ENCODE results near the gene EIF4B.

DNA sequence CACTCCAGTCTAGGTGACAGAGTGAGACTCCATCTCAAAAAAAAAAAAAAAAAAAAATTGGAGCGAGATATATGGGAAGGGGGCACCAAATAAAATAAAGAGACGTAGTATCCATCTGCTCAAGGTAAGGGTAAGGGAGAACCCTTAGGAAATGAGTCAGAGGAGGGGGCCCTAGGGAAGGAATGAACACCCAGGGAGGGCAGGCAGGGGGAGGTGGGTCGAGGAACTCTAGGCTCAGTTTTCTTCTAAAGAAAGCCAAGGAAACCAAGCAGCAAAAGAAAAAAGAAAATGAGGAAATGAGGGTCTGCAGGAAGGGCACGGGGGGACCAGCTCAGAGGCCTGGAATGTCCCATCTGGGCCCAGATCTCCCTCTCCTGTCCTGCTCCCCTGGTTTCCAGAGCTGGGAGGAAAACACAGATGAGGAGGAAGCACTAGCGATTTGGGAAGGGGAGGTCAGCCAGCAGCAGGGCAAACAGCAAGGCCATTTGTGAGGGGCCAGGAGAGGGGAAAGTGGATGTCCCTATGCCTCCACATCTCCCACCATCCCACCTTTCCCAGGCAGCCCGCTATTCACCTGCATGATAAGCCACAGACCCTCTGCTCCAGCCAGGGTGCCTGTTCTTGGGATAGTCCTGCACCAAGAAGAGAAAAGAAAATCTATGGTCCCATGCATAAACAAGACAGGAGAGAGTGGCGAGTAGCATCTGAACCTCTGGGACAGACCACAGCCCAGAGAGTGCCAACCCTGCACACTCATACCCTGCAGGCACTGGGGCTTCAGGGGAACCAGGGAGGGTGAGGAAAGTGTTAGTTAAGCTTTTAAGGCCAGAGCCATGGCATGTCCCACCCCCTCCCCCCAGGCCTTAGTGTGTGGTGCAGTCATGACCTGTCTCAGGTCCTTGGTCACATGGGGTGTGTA lies 61.1 kb downstream of the EIF4B start:
- no peak for TF ChIP-seq ISL1 (CRISPR knock-in tag; IDR thresholded peaks at IDR 0.05)
- TF ChIP-seq ZNF565 (CRISPR knock-in tag; conservative IDR thresholded peaks at IDR 0.05; ENCODE audit: low read depth): no peak
- no peak for TF ChIP-seq ARNTL (CRISPR knock-in tag; IDR thresholded peaks at IDR 0.05; ENCODE audit: borderline replicate concordance, low read depth)
- TF ChIP-seq CSRNP3 (CRISPR knock-in tag; IDR thresholded peaks at IDR 0.05): no peak
- TF ChIP-seq TOX (CRISPR knock-in tag; IDR thresholded peaks at IDR 0.05; ENCODE audit: borderline replicate concordance): no peak
- no peak for TF ChIP-seq ZFP30 (CRISPR knock-in tag; IDR thresholded peaks at IDR 0.05)
- TF ChIP-seq RARB (CRISPR knock-in tag; IDR thresholded peaks at IDR 0.05): no peak
- TF ChIP-seq OSR1 (CRISPR knock-in tag; IDR thresholded peaks at IDR 0.05): no peak

Data from SK-N-SH treated with all-trans-retinoic acid at 6 μM for 48 hours (cell line).